ENCODE data around the gene MS4A13.
"Not testable (repeated sequence)": the region's sequence is repeated elsewhere in the genome, so short reads cannot be mapped to it uniquely, and the experiment has no call there.

The MS4A13 gene

GRCh38 chr11:60530454-60531100 is 15.4 kb downstream of the MS4A13 start:
- DNase-seq (ENCODE audit: low read depth in 2 of 2): no peak

GRCh38 chr11:60532383-60532782 is 17.2 kb downstream of the MS4A13 start:
- DNase-seq (ENCODE audit: low read depth in 2 of 2): not testable (repeated sequence)

GRCh38 chr11:60538627-60539026 is 23.4 kb downstream of the MS4A13 start:
- DNase-seq (ENCODE audit: low read depth in 2 of 2): not testable (repeated sequence)

- DNase-seq (ENCODE audit: low read depth in 2 of 2): no peak
Observed at GRCh38 chr11:60544077-60544476, 28.9 kb downstream of the MS4A13 start.

GRCh38 chr11:60561254-60561653 is 46.1 kb downstream of the MS4A13 start:
- DNase-seq (ENCODE audit: low read depth in 2 of 2): no peak

- no peak for DNase-seq (ENCODE audit: low read depth in 2 of 2)
Observed at GRCh38 chr11:60563553-60564235, 48.5 kb downstream of the MS4A13 start.

GRCh38 chr11:60566776-60567175 is 51.6 kb downstream of the MS4A13 start:
- no peak for DNase-seq (ENCODE audit: low read depth in 2 of 2)

GRCh38 chr11:60570970-60571369 is 55.8 kb downstream of the MS4A13 start:
- no peak for DNase-seq (ENCODE audit: low read depth in 2 of 2)

- no peak for DNase-seq (ENCODE audit: low read depth in 2 of 2)
Observed at GRCh38 chr11:60589611-60590010, 74.4 kb downstream of the MS4A13 start.
